H9 (cell line): ENCODE results near the gene PLCH1. TPM values are rescaled to one million over a fixed set of nuclear protein-coding genes. Genes with fewer than 3 reads are reported as not detected.

Experiments
- DNase-seq: peaks from one replicate; pipeline ENCODE4 v3.0.0-alpha.2; 2017
- H2AFZ ChIP-seq: one replicate; pipeline ENCODE4 v1.6.1; 2013; ENCODE audit warnings: mild to moderate bottlenecking, low read length, control low read depth, moderate library complexity
- H2AK5ac ChIP-seq: 2 replicates; pipeline ENCODE4 v1.6.1; 2013; ENCODE audit warnings: low read length, control low read depth, mixed read lengths; ENCODE audit not compliant: insufficient read length
- H2BK120ac ChIP-seq: one replicate; pipeline ENCODE4 v1.6.1; 2013; ENCODE audit warnings: low read depth, mild to moderate bottlenecking, low read length, control low read depth, inconsistent platforms; ENCODE audit not compliant: poor library complexity, severe bottlenecking
- H2BK12ac ChIP-seq: 2 replicates; pipeline ENCODE4 v1.6.1; 2013; ENCODE audit warnings: low read length, control low read depth, mixed read lengths, low read depth; ENCODE audit not compliant: insufficient read length
- H2BK15ac ChIP-seq: 2 replicates; pipeline ENCODE4 v1.6.1; 2013; ENCODE audit warnings: low read depth, low read length, control low read depth
- H2BK20ac ChIP-seq: one replicate; pipeline ENCODE4 v1.6.1; 2013; ENCODE audit warnings: low read depth, mild to moderate bottlenecking, low read length, control low read depth, inconsistent platforms; ENCODE audit not compliant: poor library complexity, severe bottlenecking
- H2BK5ac ChIP-seq: 2 replicates; pipeline ENCODE4 v1.6.1; 2013; ENCODE audit warnings: low read length, control low read depth, mixed read lengths; ENCODE audit not compliant: insufficient read length
- H3K14ac ChIP-seq: 2 replicates; pipeline ENCODE4 v1.6.1; 2013; ENCODE audit warnings: low read length, control low read depth; ENCODE audit not compliant: insufficient read depth
- H3K18ac ChIP-seq: 2 replicates; pipeline ENCODE4 v1.6.1; 2013; ENCODE audit warnings: low read depth, mild to moderate bottlenecking, mixed read lengths, low read length, control low read depth; ENCODE audit not compliant: insufficient read length
- H3K23ac ChIP-seq: 2 replicates; pipeline ENCODE4 v1.6.1; 2013; ENCODE audit warnings: low read length, control low read depth, mixed read lengths, low read depth; ENCODE audit not compliant: insufficient read length
- H3K23me2 ChIP-seq: 2 replicates; pipeline ENCODE4 v1.6.1; 2013; ENCODE audit warnings: low read depth, mild to moderate bottlenecking, mixed read lengths, low read length, control low read depth; ENCODE audit not compliant: insufficient read length, poor library complexity, severe bottlenecking
- H3K27ac ChIP-seq: 2 replicates; pipeline ENCODE4 v1.5.1; 2013; ENCODE audit warnings: low read length, control low read depth, mixed read lengths, low read depth; ENCODE audit not compliant: insufficient read length
- H3K27me3 ChIP-seq: 2 replicates; pipeline ENCODE4 v1.6.1; 2013; ENCODE audit warnings: low read length, control low read depth, inconsistent platforms; ENCODE audit not compliant: insufficient read depth
- H3K4ac ChIP-seq: 2 replicates; pipeline ENCODE4 v1.6.1; 2013; ENCODE audit warnings: low read depth, mild to moderate bottlenecking, control low read depth, inconsistent platforms, low read length, moderate library complexity
- H3K4me1 ChIP-seq: 2 replicates; pipeline ENCODE4 v1.6.1; 2013; ENCODE audit warnings: low read length, control low read depth, inconsistent platforms; ENCODE audit not compliant: insufficient read depth
- H3K4me2 ChIP-seq: 2 replicates; pipeline ENCODE4 v1.6.1; 2013; ENCODE audit warnings: low read length, control low read depth, mixed read lengths; ENCODE audit not compliant: insufficient read length, insufficient read depth
- H3K56ac ChIP-seq: 2 replicates; pipeline ENCODE4 v1.6.1; 2013; ENCODE audit warnings: low read depth, mild to moderate bottlenecking, mixed read lengths, low read length, control low read depth; ENCODE audit not compliant: insufficient read length
- H3K79me1 ChIP-seq: 2 replicates; pipeline ENCODE4 v1.6.1; 2013; ENCODE audit warnings: low read depth, mild to moderate bottlenecking, moderate library complexity, low read length, control low read depth, inconsistent platforms; ENCODE audit not compliant: insufficient read depth, poor library complexity, severe bottlenecking
- H3K79me2 ChIP-seq: 2 replicates; pipeline ENCODE4 v1.6.1; 2013; ENCODE audit warnings: low read length, control low read depth, inconsistent platforms; ENCODE audit not compliant: insufficient read depth
- H3K9ac ChIP-seq: 2 replicates; pipeline ENCODE4 v1.6.1; 2013; ENCODE audit warnings: low read length, control low read depth, mixed read lengths; ENCODE audit not compliant: insufficient read length; ENCODE audit errors: extremely low read depth
- H3K9me3 ChIP-seq: one replicate; pipeline ENCODE4 v1.6.1; 2013; ENCODE audit warnings: low read depth, low read length, inconsistent platforms; ENCODE audit not compliant: control insufficient read depth
- H3T11ph ChIP-seq: one replicate; pipeline ENCODE4 v1.6.1; 2013; ENCODE audit warnings: mild to moderate bottlenecking, low read length, control low read depth, inconsistent platforms
- H4K20me1 ChIP-seq: one replicate; pipeline ENCODE4 v1.6.1; 2013; ENCODE audit not compliant: control insufficient read depth, insufficient read length, insufficient read depth
- H4K5ac ChIP-seq: 2 replicates; pipeline ENCODE4 v1.6.1; 2013; ENCODE audit warnings: low read depth, mild to moderate bottlenecking, mixed read lengths, low read length, control low read depth; ENCODE audit not compliant: insufficient read length
- H4K8ac ChIP-seq: replicated peaks from 2 replicates; pipeline ENCODE4 v1.6.1; 2013; ENCODE audit warnings: low read length, control low read depth, mixed read lengths, low read depth; ENCODE audit not compliant: insufficient read length
- H4K91ac ChIP-seq: 2 replicates; pipeline ENCODE4 v1.6.1; 2013; ENCODE audit warnings: low read depth, mild to moderate bottlenecking, moderate library complexity, mixed read lengths, low read length, control low read depth; ENCODE audit not compliant: insufficient read length
- H3K27ac Mint-ChIP-seq, 3 experiments: 2 replicates in 2 of 3; 3 replicates in 1 of 3; pipeline ENCODE4 v1.8.0; 2020 to 2021; ENCODE audit warnings: mixed read lengths in 3 of 3, mild to moderate bottlenecking in 1 of 3, moderate library complexity in 1 of 3
- H3K27me3 Mint-ChIP-seq: 2 replicates; pipeline ENCODE4 v1.8.0; 2021; ENCODE audit warnings: low read depth, mild to moderate bottlenecking, moderate library complexity, mixed read lengths
- H3K36me3 Mint-ChIP-seq, 3 experiments: 2 replicates in 2 of 3; 3 replicates in 1 of 3; pipeline ENCODE4 v1.8.0; 2020 to 2021; ENCODE audit warnings: low read depth in 3 of 3, mixed read lengths in 3 of 3; ENCODE audit not compliant: insufficient read depth in 1 of 3
- H3K4me1 Mint-ChIP-seq, 2 experiments: 2 replicates each; pipeline ENCODE4 v1.8.0; 2020; ENCODE audit warnings: mixed read lengths in 2 of 2
- H3K4me3 Mint-ChIP-seq, 2 experiments: 2 replicates in 1 of 2; 3 replicates in 1 of 2; pipeline ENCODE4 v1.8.0; 2020 to 2021; ENCODE audit warnings: mild to moderate bottlenecking in 2 of 2, mixed read lengths in 2 of 2, moderate library complexity in 1 of 2
- H3K9me3 Mint-ChIP-seq, 2 experiments: 2 replicates in 1 of 2; 3 replicates in 1 of 2; pipeline ENCODE4 v1.8.0; 2020; ENCODE audit warnings: mild to moderate bottlenecking in 2 of 2, mixed read lengths in 2 of 2, moderate library complexity in 1 of 2
- WGBS: extraction: QIAGEN DNeasy Blood & Tissue Kit; methylation state at CpG from one replicate; pipeline ENCODE4 v1.1.7; 2013; ENCODE audit warnings: missing lambda C conversion rate, low lambda C conversion rate, mixed read lengths; ENCODE audit not compliant: insufficient read length; ENCODE audit errors: extremely low coverage; 5-methylcytosine and 5-hydroxymethylcytosine counted together
- total RNA-seq: library from RNA; stranded (reverse); gene quantifications from 2 replicates; pipeline ENCODE4 v1.2.1, GENCODE V29; 2021
- TF ChIP-seq, protein P1 (sequence below): fragments of 200-600 bp; sonication (generic); conservative IDR thresholded peaks from 3 replicates; pipeline ENCODE4 v1.8.0; 2021; ENCODE audit warnings: antibody characterized with exemption, mild to moderate bottlenecking

The PLCH1 gene
- total RNA-seq, 1 experiment from 2014 or later = 19.0 TPM

GRCh38 chr3:155730843-155731242, 14.0 kb downstream of the PLCH1 start:
- no peaks in the 10 kb centered on the region for H3K9me3 ChIP-seq
- no peak overlapping the region for H2AK5ac ChIP-seq
- H3T11ph ChIP-seq = no peak overlapping the region
- Mint-ChIP-seq H3K27me3 (no peaks in the 10 kb centered on the region), H3K4me3 (no peak overlapping the region), H3K27ac (no peak overlapping the region; a peak in 1 of 7 replicates), H3K9me3 (peaks cover 1 to 8% of the 10 kb centered on the region in 2 experiments), H3K4me1 (peaks cover 18 to 23% of the 10 kb centered on the region in 2 experiments), H3K36me3 (peaks cover 7 to 16% (median 14%) of the 10 kb centered on the region in 3 experiments)
- TF ChIP-seq, protein P1, sequence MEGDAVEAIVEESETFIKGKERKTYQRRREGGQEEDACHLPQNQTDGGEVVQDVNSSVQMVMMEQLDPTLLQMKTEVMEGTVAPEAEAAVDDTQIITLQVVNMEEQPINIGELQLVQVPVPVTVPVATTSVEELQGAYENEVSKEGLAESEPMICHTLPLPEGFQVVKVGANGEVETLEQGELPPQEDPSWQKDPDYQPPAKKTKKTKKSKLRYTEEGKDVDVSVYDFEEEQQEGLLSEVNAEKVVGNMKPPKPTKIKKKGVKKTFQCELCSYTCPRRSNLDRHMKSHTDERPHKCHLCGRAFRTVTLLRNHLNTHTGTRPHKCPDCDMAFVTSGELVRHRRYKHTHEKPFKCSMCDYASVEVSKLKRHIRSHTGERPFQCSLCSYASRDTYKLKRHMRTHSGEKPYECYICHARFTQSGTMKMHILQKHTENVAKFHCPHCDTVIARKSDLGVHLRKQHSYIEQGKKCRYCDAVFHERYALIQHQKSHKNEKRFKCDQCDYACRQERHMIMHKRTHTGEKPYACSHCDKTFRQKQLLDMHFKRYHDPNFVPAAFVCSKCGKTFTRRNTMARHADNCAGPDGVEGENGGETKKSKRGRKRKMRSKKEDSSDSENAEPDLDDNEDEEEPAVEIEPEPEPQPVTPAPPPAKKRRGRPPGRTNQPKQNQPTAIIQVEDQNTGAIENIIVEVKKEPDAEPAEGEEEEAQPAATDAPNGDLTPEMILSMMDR = no peak
- H4K20me1 ChIP-seq = no peaks in the 10 kb centered on the region
- no peaks in the 10 kb centered on the region for H3K23me2 ChIP-seq
- DNase-seq = no peak
- no peak overlapping the region for H3K27ac ChIP-seq
- H3K14ac ChIP-seq = no peak overlapping the region
- no peak overlapping the region for H3K9ac ChIP-seq
- no peaks in the 10 kb centered on the region for H3K4me1 ChIP-seq
- H3K4ac ChIP-seq = no peak overlapping the region
- no peak overlapping the region for H3K23ac ChIP-seq
- no peaks in the 10 kb centered on the region for H3K27me3 ChIP-seq
- no peak overlapping the region for H2BK20ac ChIP-seq
- no peak overlapping the region for H2BK5ac ChIP-seq
- WGBS = no CpG with 5 or more reads among the region's 2 CpGs
- no peak overlapping the region for H3K56ac ChIP-seq
- no peak overlapping the region for H2BK120ac ChIP-seq
- no peak overlapping the region for H4K8ac ChIP-seq
- no peak overlapping the region for H3K4me2 ChIP-seq
- peaks cover 2% of the 10 kb centered on the region for H3K79me1 ChIP-seq
- H2AFZ ChIP-seq = no peak overlapping the region
- H3K18ac ChIP-seq = no peak overlapping the region
- H4K5ac ChIP-seq = no peak overlapping the region
- peaks cover 8% of the 10 kb centered on the region; the same call in 1 of the 2 replicates for H3K79me2 ChIP-seq
- no peak overlapping the region for H4K91ac ChIP-seq
- no peak overlapping the region for H2BK12ac ChIP-seq
- H2BK15ac ChIP-seq = no peak overlapping the region
